Panc1 (cell line): Measurements from ENCODE around the gene C8A. TPM values are rescaled to one million over a fixed set of nuclear protein-coding genes. Genes with fewer than 3 reads are reported as not detected.

ENCODE experiments used
- ATAC-seq: fragments of 200-7000 bp; cut with Tn5 transposase; 2 replicates; pipeline ENCODE4 v1.9.1; 2020; ENCODE audit warnings: mild to moderate bottlenecking, moderate library complexity
- BruUV-seq: library from RNA; stranded (reverse); fragments of 400-500 nt; replicated peaks from 2 replicates; lab custom pipeline; 2021; lab: Mats Ljungman, UMichigan
- CTCF ChIA-PET: fragments of 300-600 bp; sonication (Branson Sonifier 250); formaldehyde crosslinking; loops from one replicate; lab custom pipeline; 2022; ENCODE audit warnings: antibody characterized with exemption; lab: Charles Lee
- POLR2A ChIA-PET: fragments of 300-600 bp; sonication (Branson Sonifier 250); formaldehyde crosslinking; loops from one replicate; lab custom pipeline; 2022; ENCODE audit warnings: antibody characterized with exemption; lab: Charles Lee
- DNase-seq: peaks from one replicate; pipeline ENCODE4 v3.0.0-alpha.2; 2010; ENCODE audit warnings: low read depth, low spot score
- H3K27ac ChIP-seq: 2 replicates; pipeline ENCODE4 v1.5.1; 2011; ENCODE audit warnings: mild to moderate bottlenecking, low read length, inconsistent platforms
- H3K27me3 ChIP-seq: fragments of 200-500 bp; sonication (Bioruptor generic); 2 replicates; pipeline ENCODE4 v1.6.0; 2014; ENCODE audit warnings: low read length, inconsistent platforms; ENCODE audit not compliant: control insufficient read depth, insufficient read depth
- H3K36me3 ChIP-seq: fragments of 200-500 bp; sonication (Bioruptor generic); 2 replicates; pipeline ENCODE4 v1.5.1; 2014; ENCODE audit warnings: inconsistent platforms, mild to moderate bottlenecking, low read length, moderate library complexity; ENCODE audit not compliant: control insufficient read depth, insufficient read depth
- H3K4me1 ChIP-seq: 2 replicates; pipeline ENCODE4 v1.5.1; 2011; ENCODE audit warnings: inconsistent platforms, mild to moderate bottlenecking, low read length, moderate library complexity; ENCODE audit not compliant: control insufficient read depth, insufficient read depth
- H3K4me3 ChIP-seq, 2 experiments: 2 replicates each; pipeline ENCODE4 v1.5.1; 2011 to 2012; ENCODE audit warnings: low read depth in 2 of 2, low read length in 2 of 2, mild to moderate bottlenecking in 2 of 2, inconsistent platforms in 1 of 2, moderate library complexity in 1 of 2
- H3K9me3 ChIP-seq: fragments of 200-500 bp; sonication (Bioruptor generic); 2 replicates; pipeline ENCODE4 v1.5.1; 2014; ENCODE audit warnings: low read depth, mild to moderate bottlenecking, inconsistent platforms, low read length, moderate library complexity; ENCODE audit not compliant: control insufficient read depth, insufficient read depth
- POLR2AphosphoS5 ChIP-seq: IDR thresholded peaks from 2 replicates; pipeline ENCODE4 v1.6.1; 2012; ENCODE audit warnings: mild to moderate bottlenecking, low read depth, low read length, moderate library complexity
- SIN3A ChIP-seq: IDR thresholded peaks from 2 replicates; pipeline ENCODE4 v1.6.1; 2012; ENCODE audit warnings: low read depth, mild to moderate bottlenecking, low read length, moderate library complexity, borderline replicate concordance; ENCODE audit not compliant: insufficient read depth
- TCF7L2 ChIP-seq: IDR thresholded peaks from 2 replicates; pipeline ENCODE4 v1.6.1; 2011; ENCODE audit warnings: mild to moderate bottlenecking, low read depth, low read length, inconsistent platforms
- in situ Hi-C: cut with HindIII; loops from 2 replicates; pipeline ENCODE4 v1.10.0; 2016; ENCODE audit warnings: low sequenced_read_pairs, low pct_unique_long_range_greater_than_20kb
- intact Hi-C: fragments of 100-400 bp; cut with micrococcal nuclease; formaldehyde crosslinking; loops from one replicate; pipeline ENCODE4 v1.10.0; 2022; ENCODE audit not compliant: unreplicated experiment
- total RNA-seq: library from RNA; stranded (reverse); gene quantifications from one replicate; pipeline ENCODE4 v1.2.1, GENCODE V29; 2021; ENCODE audit not compliant: unreplicated experiment
- TF ChIP-seq, protein P1 (sequence below), 2 experiments: IDR thresholded peaks; 2 replicates each; pipeline ENCODE4 v1.6.1; 2011 to 2012; ENCODE audit warnings: low read depth in 2 of 2, control low read depth in 1 of 2, low read length in 1 of 2, mild to moderate bottlenecking in 1 of 2, moderate library complexity in 1 of 2; ENCODE audit not compliant: insufficient read depth in 1 of 2
- TF ChIP-seq, protein P2 (sequence below): fragments of 450-650 bp; IDR thresholded peaks from 2 replicates; pipeline ENCODE4 v1.5.1; 2017; ENCODE audit warnings: mild to moderate bottlenecking

The C8A gene
- total RNA-seq, 1 experiment from 2014 or later = not detected

DNA sequence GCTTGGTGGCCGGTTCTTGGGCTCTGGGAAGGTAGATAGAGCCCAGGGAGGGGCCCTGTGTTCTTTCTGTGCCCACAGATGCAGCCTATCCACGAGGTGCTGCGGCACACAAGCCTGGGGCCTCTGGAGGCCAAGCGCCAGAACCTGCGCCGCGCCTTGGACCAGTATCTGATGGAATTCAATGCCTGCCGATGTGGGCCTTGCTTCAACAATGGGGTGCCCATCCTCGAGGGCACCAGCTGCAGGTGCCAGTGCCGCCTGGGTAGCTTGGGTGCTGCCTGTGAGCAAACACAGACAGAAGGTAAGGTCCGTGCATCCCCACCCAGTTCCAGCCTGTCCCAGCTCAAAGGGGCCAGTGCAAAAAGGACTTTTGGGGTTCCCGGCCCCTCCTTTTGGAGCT is 57.7 kb downstream of the C8A start:
- no peaks in the 10 kb centered on the region for H3K4me1 ChIP-seq
- ChIA-PET POLR2A (no interaction called here), CTCF (no interaction called here)
- no peak for ATAC-seq
- DNase-seq = no peak
- no peaks in the 10 kb centered on the region for H3K27me3 ChIP-seq
- H3K9me3 ChIP-seq = no peaks in the 10 kb centered on the region
- no peak overlapping the region for H3K4me3 ChIP-seq
- BruUV-seq = no TSS peak
- intact Hi-C loops = no loop called here
- TF ChIP-seq POLR2AphosphoS5 (no peak), SIN3A (no peak), TCF7L2 (no peak)
- TF ChIP-seq, protein P1, sequence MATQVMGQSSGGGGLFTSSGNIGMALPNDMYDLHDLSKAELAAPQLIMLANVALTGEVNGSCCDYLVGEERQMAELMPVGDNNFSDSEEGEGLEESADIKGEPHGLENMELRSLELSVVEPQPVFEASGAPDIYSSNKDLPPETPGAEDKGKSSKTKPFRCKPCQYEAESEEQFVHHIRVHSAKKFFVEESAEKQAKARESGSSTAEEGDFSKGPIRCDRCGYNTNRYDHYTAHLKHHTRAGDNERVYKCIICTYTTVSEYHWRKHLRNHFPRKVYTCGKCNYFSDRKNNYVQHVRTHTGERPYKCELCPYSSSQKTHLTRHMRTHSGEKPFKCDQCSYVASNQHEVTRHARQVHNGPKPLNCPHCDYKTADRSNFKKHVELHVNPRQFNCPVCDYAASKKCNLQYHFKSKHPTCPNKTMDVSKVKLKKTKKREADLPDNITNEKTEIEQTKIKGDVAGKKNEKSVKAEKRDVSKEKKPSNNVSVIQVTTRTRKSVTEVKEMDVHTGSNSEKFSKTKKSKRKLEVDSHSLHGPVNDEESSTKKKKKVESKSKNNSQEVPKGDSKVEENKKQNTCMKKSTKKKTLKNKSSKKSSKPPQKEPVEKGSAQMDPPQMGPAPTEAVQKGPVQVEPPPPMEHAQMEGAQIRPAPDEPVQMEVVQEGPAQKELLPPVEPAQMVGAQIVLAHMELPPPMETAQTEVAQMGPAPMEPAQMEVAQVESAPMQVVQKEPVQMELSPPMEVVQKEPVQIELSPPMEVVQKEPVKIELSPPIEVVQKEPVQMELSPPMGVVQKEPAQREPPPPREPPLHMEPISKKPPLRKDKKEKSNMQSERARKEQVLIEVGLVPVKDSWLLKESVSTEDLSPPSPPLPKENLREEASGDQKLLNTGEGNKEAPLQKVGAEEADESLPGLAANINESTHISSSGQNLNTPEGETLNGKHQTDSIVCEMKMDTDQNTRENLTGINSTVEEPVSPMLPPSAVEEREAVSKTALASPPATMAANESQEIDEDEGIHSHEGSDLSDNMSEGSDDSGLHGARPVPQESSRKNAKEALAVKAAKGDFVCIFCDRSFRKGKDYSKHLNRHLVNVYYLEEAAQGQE (IDR thresholded peaks at IDR 0.05; ENCODE audit: insufficient read depth in 1 of 2, low read depth in 2 of 2, low read length in 1 of 2) = no peak
- TF ChIP-seq, protein P2, sequence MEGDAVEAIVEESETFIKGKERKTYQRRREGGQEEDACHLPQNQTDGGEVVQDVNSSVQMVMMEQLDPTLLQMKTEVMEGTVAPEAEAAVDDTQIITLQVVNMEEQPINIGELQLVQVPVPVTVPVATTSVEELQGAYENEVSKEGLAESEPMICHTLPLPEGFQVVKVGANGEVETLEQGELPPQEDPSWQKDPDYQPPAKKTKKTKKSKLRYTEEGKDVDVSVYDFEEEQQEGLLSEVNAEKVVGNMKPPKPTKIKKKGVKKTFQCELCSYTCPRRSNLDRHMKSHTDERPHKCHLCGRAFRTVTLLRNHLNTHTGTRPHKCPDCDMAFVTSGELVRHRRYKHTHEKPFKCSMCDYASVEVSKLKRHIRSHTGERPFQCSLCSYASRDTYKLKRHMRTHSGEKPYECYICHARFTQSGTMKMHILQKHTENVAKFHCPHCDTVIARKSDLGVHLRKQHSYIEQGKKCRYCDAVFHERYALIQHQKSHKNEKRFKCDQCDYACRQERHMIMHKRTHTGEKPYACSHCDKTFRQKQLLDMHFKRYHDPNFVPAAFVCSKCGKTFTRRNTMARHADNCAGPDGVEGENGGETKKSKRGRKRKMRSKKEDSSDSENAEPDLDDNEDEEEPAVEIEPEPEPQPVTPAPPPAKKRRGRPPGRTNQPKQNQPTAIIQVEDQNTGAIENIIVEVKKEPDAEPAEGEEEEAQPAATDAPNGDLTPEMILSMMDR = no peak
- no peaks in the 10 kb centered on the region for H3K36me3 ChIP-seq
- no peak overlapping the region for H3K27ac ChIP-seq
- in situ Hi-C loops = no loop called here

DNA sequence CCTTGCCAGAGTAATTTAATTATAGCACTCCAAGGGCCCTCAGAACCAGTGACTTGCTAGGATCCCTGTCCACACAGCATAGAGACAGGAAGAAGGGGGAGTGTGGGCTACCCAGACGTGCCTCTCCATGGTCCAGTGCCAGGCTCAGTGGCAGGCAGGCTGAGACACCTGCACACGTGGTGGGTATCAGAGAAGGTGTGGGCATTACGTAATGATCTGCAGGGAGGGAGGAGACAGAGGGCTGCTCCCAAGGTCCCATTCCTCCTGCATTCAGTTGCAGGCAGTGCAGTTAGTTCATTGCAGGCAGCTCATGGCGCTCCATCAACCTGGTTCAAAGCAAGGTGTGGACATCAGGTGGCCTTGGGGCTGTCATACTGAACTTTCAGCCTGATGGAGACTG is 61.4 kb downstream of the C8A start:
- no peak for TF ChIP-seq TCF7L2
- TF ChIP-seq SIN3A = no peak
- Histone ChIP-seq H3K36me3 (no peaks in the 10 kb centered on the region), H3K9me3 (no peaks in the 10 kb centered on the region), H3K27ac (no peak overlapping the region), H3K27me3 (no peaks in the 10 kb centered on the region), H3K4me1 (no peaks in the 10 kb centered on the region), H3K4me3 (no peak overlapping the region)
- POLR2A ChIA-PET = no interaction called here
- intact Hi-C loops = no loop called here
- CTCF ChIA-PET = no interaction called here
- BruUV-seq = no TSS peak
- in situ Hi-C loops = no loop called here
- no peak for DNase-seq
- ATAC-seq = no peak

DNA sequence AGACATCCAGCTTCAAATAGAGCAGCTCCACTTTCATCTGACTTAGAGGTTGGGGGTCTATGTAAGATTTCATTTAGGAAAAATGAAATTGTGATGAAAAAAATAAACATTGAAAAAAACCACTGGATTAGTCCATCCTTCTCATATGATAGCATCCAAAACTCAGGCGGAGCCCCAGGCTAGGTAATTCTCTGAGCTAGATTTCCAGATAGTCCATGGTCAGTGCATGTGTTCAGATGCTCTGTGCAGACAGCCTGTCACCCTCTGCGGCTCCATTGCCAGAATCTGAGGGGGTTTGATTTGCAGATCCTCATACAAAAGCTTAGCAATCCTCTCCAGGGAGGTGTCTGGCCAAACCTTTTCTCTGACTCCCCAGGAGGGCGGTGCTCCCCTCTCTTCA is 62.0 kb downstream of the C8A start:
- in situ Hi-C loops = no loop called here
- Histone ChIP-seq H3K27me3 (no peaks in the 10 kb centered on the region), H3K36me3 (no peaks in the 10 kb centered on the region), H3K4me3 (no peak overlapping the region), H3K4me1 (no peaks in the 10 kb centered on the region), H3K27ac (no peak overlapping the region), H3K9me3 (no peaks in the 10 kb centered on the region)
- DNase-seq = no peak
- POLR2A ChIA-PET = no interaction called here
- BruUV-seq = no TSS peak
- CTCF ChIA-PET = no interaction called here
- intact Hi-C loops = no loop called here
- no peak for ATAC-seq
- TF ChIP-seq TCF7L2 (no peak), SIN3A (no peak), POLR2AphosphoS5 (no peak)
- TF ChIP-seq, protein P1 (IDR thresholded peaks at IDR 0.05; ENCODE audit: insufficient read depth in 1 of 2, low read depth in 2 of 2, low read length in 1 of 2) = no peak
- TF ChIP-seq, protein P2 = no peak
